ENCODE results near the gene ABCA8.

ABCA8 gene

DNA sequence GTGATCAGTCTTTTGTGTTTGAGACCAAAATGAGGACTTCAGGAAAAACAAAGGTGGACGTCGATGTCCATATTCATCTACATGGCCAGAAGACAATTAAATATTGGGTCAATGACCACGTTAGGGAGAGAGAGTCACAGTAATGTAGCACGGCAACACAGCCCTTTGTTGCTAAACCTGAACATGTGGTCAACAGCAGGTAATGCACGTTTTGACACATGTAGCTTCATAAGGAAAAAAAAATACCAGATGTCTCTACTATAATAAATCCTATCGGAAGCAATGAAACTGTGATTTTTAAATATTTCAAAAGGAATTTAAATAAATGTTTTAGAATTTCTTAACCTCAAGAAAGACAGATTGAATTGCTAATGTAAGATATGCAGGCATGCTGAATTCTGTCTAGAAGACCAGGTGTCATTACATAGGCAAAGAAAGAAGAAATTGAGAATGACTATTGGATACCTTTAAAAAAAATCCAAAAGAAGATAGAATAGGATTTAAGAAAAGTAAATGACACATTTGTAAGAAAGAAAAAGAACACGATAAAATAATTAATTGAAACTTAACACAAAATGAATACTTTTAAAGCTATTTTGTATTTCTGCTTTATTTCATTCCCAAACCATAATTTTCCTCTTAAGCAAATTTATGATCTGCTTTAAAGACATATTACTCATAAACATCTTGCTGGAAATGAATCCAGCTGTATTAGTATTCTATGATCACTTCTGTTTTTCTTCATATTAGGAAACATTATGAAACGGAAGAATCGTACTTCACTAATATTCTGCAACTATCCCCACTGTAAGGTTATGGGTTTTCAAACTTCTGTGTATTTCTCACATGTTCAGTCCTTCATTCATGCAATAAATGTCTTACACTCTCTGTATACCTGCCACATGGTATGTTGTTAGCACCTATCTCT lies 30.1 kb downstream of the ABCA8 start:
- no peak for TF ChIP-seq POLR2A (IDR thresholded peaks at IDR 0.05; ENCODE audit: low read depth, low read length)
- no peak for FAIRE-seq
- DNase-seq (ENCODE audit: insufficient read length, low spot score): no peak

DNA sequence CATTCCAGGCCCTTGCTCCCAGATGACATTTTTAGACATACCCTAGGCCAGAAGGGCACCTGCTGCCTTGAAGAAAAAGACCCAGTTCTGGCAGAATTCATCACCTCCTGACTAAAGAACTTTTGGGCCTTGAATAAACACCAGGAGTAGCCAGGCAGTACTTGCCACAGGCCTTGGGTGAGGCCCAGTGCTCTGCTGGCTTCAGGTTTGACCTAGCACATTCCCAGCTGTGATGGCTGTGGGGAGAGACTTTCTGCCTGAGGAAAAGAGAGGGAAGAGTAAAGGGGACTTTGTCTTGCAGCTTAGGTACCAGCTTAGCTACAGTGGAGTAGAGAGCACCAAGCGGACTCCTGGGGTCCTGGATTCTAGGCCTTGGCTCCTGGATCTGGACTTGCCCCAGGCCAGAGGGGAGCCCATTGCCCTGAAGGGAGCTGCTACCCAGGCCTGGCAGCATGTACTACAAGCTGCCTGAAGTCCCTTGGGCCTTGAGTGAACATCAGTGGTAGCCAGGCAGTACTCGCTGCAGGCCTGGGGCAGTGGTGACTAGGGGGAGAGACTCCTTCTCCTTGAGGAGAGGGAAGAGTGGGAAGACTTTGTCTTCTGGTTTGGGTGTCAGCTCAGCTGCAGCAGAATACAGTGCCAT lies 44.3 kb downstream of the ABCA8 start:
- DNase-seq (ENCODE audit: insufficient read length, low spot score) (no peak), FAIRE-seq (no peak)
- no peak for TF ChIP-seq POLR2A (IDR thresholded peaks at IDR 0.05; ENCODE audit: low read depth, low read length)

DNA sequence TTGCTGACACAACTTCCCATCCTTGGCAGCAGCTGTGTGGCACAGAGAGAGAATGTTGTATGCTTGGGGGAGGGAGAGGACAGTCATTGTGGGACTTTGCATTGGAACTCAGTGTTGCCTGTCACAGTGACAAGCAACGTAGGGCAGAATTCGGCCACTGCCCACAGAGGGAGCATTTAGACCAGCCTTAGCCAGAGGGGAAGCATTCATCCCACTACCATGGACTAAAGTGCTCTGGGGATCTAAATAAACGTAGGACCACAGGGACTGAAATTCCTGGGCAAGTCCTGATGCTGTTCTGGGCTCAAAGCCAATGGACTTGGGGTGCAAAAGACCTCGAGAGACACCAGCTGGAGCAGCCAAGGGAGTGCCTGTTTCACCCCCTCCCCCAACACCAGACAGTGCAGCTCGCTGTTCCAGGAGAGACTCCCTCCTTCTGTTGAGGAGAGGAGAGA lies 44.9 kb downstream of the ABCA8 start:
- DNase-seq (ENCODE audit: insufficient read length, low spot score): no peak
- no peak for TF ChIP-seq POLR2A (IDR thresholded peaks at IDR 0.05; ENCODE audit: low read depth, low read length)
- FAIRE-seq: no peak

DNA sequence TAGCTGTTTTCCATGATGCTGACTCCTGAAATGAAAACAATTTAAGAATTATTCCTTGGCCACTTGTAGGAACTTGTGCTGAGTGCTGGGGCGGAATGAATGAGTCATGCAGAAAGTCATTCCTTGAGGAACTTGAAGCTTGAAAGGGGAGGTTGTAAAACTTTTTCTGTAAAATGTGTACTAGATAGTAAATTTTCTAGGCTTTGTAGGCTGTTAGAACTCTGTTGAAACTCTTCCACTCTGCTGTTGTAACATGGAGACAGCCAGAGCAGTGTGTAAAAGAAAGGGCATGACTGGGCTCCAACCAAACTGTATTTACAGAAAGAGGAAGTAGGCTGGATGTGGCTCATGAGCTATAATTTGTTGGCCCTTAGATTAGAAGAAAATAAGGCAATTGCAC lies 46.1 kb downstream of the ABCA8 start:
- FAIRE-seq (peak; percentile 93), DNase-seq (ENCODE audit: insufficient read length, low spot score) (peak; percentile 8)
- TF ChIP-seq POLR2A (IDR thresholded peaks at IDR 0.05; ENCODE audit: low read depth, low read length): no peak

DNA sequence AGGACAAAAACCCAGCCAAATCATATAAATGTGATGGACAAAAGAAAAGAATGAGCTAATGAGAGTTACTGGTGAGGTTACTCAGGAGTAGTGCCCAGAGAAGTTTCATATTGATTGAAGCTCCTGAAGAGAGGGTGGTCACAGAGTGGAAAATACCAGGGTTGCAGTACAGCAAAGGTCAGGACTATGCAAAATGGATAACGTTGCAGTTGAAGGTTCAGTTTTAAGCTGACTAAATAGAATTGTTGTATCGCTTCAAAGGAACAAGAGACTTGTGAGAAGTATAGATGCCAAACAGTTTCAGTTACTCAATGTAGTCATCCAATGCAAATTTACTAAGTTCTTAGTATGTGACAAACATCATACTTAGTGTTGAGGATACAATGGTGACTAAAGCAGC lies 47.1 kb downstream of the ABCA8 start:
- DNase-seq (ENCODE audit: insufficient read length, low spot score): no peak
- TF ChIP-seq POLR2A (IDR thresholded peaks at IDR 0.05; ENCODE audit: low read depth, low read length): no peak
- FAIRE-seq: peak; percentile 57

DNA sequence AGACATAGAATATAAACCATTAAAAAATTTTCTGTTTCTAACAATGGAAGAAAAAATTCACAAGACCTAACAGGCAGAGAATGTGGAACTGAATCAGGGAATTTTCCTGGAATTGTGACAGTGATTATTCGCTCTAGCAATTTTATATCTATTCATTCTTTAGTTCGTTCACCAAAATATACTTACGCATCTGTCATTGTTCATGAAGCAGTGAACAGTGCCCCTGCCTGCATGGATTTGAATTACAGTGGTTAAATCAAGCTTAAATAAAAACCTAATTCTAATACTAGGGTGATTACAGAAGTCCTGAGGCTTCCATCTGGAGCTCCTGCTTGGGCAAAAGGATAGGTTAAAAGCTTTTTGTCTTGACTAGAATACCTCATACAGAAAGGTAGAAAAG lies 48.6 kb downstream of the ABCA8 start:
- DNase-seq (ENCODE audit: insufficient read length, low spot score) (no peak), FAIRE-seq (no peak)
- no peak for TF ChIP-seq POLR2A (IDR thresholded peaks at IDR 0.05; ENCODE audit: low read depth, low read length)

DNA sequence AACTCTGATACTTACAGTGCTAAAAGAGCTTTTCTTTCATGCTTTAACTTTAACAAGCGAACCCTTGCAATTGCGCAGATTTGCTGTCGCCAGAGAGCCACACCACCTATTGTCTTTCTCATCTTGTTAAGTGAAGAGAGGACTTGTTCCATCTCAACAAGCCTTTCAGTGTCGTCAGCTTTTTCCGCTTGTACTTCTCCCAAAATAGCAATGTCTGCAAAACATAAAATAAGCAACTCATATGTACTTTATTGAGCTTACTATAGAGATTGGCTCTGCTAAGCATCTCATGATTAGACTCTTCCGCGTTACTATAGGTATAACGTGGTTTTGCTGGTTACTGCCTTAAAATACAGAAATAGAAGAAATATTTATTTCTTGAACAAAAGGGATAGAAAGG lies 51.9 kb downstream of the ABCA8 start:
- no peak for TF ChIP-seq POLR2A (IDR thresholded peaks at IDR 0.05; ENCODE audit: low read depth, low read length)
- DNase-seq (ENCODE audit: insufficient read length, low spot score): no peak
- no peak for FAIRE-seq

DNA sequence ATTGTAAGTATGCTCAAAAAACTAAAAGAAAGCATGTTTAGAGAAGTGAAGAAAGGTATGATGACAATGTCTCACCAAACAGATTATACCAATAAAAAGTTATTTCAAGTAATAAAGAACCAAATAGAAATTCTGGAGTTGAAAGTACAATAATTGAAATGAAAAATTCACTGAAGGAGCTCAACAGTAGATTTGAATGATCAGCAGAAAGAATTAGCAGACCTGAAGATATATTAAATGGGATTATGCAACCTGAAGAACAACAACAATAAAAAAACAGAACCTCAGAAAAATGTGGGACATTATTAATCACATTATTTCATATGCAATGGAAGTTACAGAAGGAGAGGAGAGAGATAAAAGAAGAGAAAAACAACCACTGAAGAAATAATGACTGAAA lies 57.6 kb downstream of the ABCA8 start:
- FAIRE-seq: no peak
- no peak for DNase-seq (ENCODE audit: insufficient read length, low spot score)
- no peak for TF ChIP-seq POLR2A (IDR thresholded peaks at IDR 0.05; ENCODE audit: low read depth, low read length)

DNA sequence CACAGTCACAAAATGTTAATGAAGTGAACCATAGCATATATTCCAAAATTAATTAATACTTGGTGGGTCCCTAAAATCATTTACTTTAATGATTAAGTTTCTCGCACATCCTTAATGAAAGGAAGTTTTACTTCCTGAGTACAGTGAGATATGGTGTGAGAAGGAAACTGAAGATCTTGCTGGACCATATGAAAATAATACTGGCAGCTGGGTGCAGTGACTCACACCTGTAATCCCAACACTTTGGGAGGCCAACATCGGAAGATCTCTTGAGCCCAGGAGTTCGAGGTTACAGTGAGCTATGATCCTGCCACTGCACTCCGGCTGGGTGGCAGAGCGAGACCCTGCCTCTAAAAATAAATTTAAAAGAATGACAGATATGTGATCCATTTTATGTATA lies 62.5 kb downstream of the ABCA8 start:
- no peak for TF ChIP-seq POLR2A (IDR thresholded peaks at IDR 0.05; ENCODE audit: low read depth, low read length)
- FAIRE-seq (no peak), DNase-seq (ENCODE audit: insufficient read length, low spot score) (no peak)

DNA sequence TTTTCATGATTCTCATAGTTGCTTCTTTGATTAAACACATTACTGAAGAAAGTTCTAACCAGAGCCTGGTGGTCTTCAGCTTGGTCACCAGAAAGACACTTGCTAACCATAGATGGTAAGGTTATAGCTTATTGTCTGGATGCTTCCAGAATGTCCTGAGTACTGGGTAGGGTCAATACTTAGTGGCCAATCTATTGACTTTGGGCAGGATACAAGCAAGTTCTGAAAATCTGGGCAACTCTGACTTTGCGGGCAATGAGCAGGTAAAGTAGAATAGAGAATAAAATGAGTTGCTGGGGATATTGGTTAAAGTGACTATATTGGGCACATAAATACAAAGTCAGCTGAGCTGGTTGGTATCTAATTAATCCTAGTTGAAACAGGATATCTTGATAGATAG lies 63.0 kb downstream of the ABCA8 start:
- FAIRE-seq (no peak), DNase-seq (ENCODE audit: insufficient read length, low spot score) (no peak)
- no peak for TF ChIP-seq POLR2A (IDR thresholded peaks at IDR 0.05; ENCODE audit: low read depth, low read length)

DNA sequence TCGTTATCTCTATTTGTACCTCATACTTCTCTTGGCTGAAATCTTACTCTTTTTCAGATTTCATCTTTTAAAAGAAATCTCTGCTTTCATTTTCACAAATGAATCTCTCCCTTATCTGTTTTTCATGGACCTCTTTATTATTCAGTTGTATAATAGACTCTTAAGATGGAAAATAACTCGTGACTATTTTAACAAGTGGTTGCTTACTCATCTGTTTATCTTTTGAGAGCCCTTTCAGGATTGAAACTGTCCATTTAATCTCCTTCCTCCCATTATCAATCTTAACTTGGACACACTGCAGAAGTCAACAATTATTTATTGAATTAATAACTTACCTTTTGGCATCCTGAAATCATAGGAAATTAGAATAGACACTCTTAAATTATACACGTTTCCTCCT lies 68.8 kb downstream of the ABCA8 start:
- no peak for TF ChIP-seq POLR2A (IDR thresholded peaks at IDR 0.05; ENCODE audit: low read depth, low read length)
- DNase-seq (ENCODE audit: insufficient read length, low spot score): no peak
- no peak for FAIRE-seq

DNA sequence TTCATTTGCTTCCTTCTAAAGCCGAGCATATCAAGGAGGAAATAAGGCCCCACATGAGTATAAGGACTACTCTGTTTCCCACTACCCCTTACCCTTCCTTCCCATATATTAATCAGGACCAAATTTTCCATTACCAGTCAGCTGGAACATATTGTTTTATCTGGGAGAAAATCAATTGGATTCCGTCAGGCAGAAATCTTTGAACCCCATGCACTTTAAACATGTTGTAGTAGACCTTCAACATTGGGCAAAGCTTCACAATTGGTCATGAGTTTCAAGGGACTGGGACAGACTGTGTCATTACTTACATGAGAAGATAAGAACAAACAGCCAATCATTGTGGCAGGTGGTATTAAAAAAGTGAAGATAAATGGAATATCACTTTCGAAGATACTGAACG lies 70.3 kb downstream of the ABCA8 start:
- FAIRE-seq (peak; percentile 33), DNase-seq (ENCODE audit: insufficient read length, low spot score) (no peak)
- TF ChIP-seq POLR2A (IDR thresholded peaks at IDR 0.05; ENCODE audit: low read depth, low read length): no peak

DNA sequence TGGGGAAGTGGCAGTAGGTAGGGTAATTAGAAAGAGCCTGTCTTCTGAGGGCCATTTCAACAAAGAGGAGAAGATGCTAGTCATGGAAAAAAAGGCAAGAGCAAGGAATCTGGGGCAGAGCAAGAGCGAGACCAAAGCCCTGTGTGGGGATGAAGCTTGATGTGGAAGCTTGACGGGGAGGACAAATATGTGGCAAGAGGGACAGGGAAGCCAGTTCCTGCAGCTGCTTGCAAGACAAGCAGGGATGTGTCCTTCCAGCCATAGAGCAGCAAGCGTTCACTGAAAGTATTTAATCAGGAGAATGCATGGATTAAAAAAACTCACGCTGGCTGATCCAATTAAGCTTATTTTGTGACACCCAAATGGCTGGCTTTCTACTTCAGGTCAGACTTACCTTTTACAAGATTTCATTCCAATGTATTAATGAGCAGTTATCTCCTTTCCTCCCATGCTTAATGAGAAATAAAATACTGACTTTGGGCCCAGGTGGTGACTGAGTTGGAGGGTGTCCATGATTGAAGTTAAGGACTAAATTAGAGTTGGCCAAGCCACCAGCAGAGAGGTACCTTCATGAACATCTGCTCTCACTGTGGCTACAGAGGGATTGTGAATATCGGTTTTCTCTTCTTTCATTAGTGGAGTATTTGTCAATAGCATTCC lies 76.8 kb downstream of the ABCA8 start:
- no peak for DNase-seq (ENCODE audit: insufficient read length, low spot score)
- FAIRE-seq: no peak
- TF ChIP-seq POLR2A (IDR thresholded peaks at IDR 0.05; ENCODE audit: low read depth, low read length): no peak

DNA sequence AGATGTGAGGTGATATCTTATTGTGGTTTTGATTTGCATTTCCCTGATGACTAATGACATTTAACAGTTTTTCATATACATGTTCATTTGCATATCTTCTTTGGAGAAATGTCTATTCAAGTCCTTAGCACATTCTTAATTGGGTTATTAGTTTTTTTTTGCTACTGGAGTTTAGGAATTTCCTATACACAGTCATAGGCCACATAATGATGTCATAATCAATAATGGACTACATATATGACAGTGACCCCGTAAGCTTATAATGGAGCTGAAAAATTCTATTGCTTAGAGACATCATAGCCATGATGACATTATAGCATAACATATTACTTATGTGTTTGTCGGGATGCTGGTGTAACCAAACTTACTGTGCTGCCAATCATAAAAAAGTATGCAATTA lies 83.7 kb downstream of the ABCA8 start:
- FAIRE-seq (no peak), DNase-seq (ENCODE audit: insufficient read length, low spot score) (no peak)
- TF ChIP-seq POLR2A (IDR thresholded peaks at IDR 0.05; ENCODE audit: low read depth, low read length): no peak
